Breast epithelium (tissue), 4 donors: ENCODE measurements around the gene FLT3LG. TPM values are rescaled to one million over a fixed set of nuclear protein-coding genes. Genes with fewer than 3 reads are reported as not detected.

Experiments used
- DNase-seq, 2 donors: peaks; one replicate each; pipeline ENCODE4 v3.0.0-alpha.2; 2019; ENCODE audit warnings: low spot score in 2 of 2
- H3K27ac ChIP-seq, 2 donors: fragments of 200-600 bp; sonication (generic) in 1 of 2; one replicate each; pipeline ENCODE4 v1.5.1; 2016 to 2019; ENCODE audit warnings: mild to moderate bottlenecking in 1 of 2
- H3K27me3 ChIP-seq, 2 donors: fragments of 200-600 bp; sonication (generic) in 1 of 2; one replicate each; pipeline versions ENCODE4 v1.5.1 to v1.6.0; 2017 to 2019; ENCODE audit warnings: control low read depth in 1 of 2, mild to moderate bottlenecking in 1 of 2
- H3K36me3 ChIP-seq: fragments of 200-600 bp; one replicate; pipeline ENCODE4 v1.5.1; 2019
- H3K4me1 ChIP-seq, 2 donors: fragments of 200-600 bp; sonication (generic); one replicate each; pipeline ENCODE4 v1.5.1; 2016 to 2019; ENCODE audit warnings: control low read depth in 1 of 2
- H3K4me3 ChIP-seq, 3 donors: fragments of 200-600 bp; sonication (generic); 1 replicate in 2 of 3; 2 replicates in 1 of 3; pipeline ENCODE4 v1.5.1; 2016 to 2019; ENCODE audit warnings: mild to moderate bottlenecking in 3 of 3, moderate library complexity in 2 of 3
- H3K9me3 ChIP-seq, 2 donors: fragments of 200-600 bp; sonication (generic) in 1 of 2; one replicate each; pipeline ENCODE4 v1.5.1; 2016 to 2019; ENCODE audit warnings: control low read depth in 1 of 2
- POLR2A ChIP-seq: fragments of 450-650 bp; IDR thresholded peaks from one replicate; pipeline ENCODE4 v1.6.1; 2016; ENCODE audit warnings: antibody characterized with exemption, mild to moderate bottlenecking, moderate library complexity
- POLR2AphosphoS5 ChIP-seq, 3 donors: sonication (generic); formaldehyde crosslinking; IDR thresholded peaks; one replicate each; pipeline ENCODE4 v1.6.1; 2017; ENCODE audit warnings: antibody characterized with exemption in 3 of 3
- intact Hi-C: fragments of 100-400 bp; cut with DNase I; formaldehyde crosslinking; loops from one replicate; pipeline ENCODE4 v1.15.1; 2023; ENCODE audit warnings: low total_unique reads
- total RNA-seq, 3 donors: library from RNA; depleted of rRNA; stranded (reverse); fragments of >200 nt; gene quantifications; one replicate each; pipeline ENCODE4 v1.1.0, GENCODE V29; 2016
- TF ChIP-seq, protein P1 (sequence below), 3 donors: fragments of 450-650 bp; IDR thresholded peaks; one replicate each; pipeline ENCODE4 v1.5.1; 2016 to 2017; ENCODE audit warnings: antibody characterized with exemption in 3 of 3, mild to moderate bottlenecking in 3 of 3, moderate library complexity in 3 of 3

The FLT3LG gene
- total RNA-seq, 3 donors from 2014 or later = 4.3 to 7.0 (median 4.6) TPM

DNA sequence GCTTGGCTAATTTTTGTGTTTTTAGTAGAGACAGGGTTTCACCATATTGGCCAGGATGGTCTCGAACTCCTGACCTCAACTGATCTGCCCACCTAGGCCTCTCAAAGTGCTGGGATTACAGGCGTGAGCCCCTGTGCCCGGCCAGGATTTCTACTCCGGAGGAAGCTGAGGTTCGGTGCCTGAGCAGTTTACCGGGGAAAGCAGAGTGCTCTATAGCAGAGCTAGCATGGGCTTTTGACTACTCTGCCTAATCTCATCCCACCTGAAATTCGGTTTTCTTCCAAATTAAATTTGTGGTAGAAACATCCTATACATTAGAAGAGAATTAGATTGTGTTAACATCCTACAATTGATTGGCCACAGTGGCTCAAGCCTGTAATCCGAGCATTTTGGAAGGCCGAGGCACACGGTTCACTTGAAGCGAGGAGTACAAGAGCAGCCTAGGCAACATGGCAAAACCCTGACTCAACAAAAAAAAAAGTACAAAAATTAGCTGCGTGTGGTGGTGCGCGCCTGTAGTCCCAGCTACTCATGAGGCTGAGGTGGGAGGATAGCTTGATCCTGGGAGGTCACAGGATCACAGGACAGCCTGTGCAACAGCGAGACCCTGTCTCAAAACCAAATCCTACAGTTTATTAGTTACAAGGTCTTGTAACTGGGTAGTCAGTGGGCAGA is 15.0 kb downstream of the FLT3LG start:
- Histone ChIP-seq H3K36me3 (peaks cover 14% of the 10 kb centered on the region), H3K9me3 (no peaks in the 10 kb centered on the region), H3K4me3 (peak overlapping the region; percentile 79 to 99 (median 96)), H3K27me3 (no peaks in the 10 kb centered on the region), H3K4me1 (peaks cover 0 to 12% of the 10 kb centered on the region in 2 donors), H3K27ac (peak overlapping the region; percentile 90 to 94)
- intact Hi-C loops = no loop called here
- no peak for TF ChIP-seq POLR2A
- TF ChIP-seq, protein P1, sequence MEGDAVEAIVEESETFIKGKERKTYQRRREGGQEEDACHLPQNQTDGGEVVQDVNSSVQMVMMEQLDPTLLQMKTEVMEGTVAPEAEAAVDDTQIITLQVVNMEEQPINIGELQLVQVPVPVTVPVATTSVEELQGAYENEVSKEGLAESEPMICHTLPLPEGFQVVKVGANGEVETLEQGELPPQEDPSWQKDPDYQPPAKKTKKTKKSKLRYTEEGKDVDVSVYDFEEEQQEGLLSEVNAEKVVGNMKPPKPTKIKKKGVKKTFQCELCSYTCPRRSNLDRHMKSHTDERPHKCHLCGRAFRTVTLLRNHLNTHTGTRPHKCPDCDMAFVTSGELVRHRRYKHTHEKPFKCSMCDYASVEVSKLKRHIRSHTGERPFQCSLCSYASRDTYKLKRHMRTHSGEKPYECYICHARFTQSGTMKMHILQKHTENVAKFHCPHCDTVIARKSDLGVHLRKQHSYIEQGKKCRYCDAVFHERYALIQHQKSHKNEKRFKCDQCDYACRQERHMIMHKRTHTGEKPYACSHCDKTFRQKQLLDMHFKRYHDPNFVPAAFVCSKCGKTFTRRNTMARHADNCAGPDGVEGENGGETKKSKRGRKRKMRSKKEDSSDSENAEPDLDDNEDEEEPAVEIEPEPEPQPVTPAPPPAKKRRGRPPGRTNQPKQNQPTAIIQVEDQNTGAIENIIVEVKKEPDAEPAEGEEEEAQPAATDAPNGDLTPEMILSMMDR (IDR thresholded peaks at IDR 0.05) = no peak
- TF ChIP-seq POLR2AphosphoS5 (IDR thresholded peaks at IDR 0.05) = no peak
- DNase-seq = no peak

DNA sequence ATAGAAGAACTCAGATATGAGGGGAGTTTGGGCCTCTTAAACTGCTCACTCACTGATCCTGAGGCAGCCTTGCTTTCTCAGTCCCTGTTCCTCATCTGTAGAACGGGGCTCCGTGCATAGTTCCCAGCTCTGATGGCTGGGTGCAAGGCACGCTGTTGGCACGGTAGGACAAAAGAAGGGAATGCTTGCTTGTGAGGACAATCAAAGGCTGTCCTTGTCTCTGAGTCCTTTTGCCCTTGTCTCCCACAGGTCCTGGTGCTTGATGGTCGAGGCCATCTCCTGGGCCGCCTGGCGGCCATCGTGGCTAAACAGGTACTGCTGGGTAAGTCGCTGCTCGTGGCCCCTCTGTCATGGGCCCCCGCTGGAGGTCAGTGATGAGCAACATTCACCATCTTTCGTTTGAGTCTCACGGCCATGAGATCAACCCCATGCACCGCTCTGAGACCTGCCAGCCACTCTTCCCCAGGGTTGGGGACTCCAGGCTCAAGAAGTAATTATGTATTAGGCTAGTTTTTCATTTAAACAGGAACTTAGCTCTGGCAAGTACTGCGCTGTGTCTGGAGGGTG is 15.7 kb downstream of the FLT3LG start:
- H3K4me3 ChIP-seq = peak overlapping the region; percentile 79 to 99 (median 96)
- peaks cover 0 to 12% of the 10 kb centered on the region in 2 donors for H3K4me1 ChIP-seq
- TF ChIP-seq POLR2A = no peak
- TF ChIP-seq POLR2AphosphoS5 (IDR thresholded peaks at IDR 0.05) = peak in 1 of 3 donors; percentile 8
- TF ChIP-seq, protein P1 (IDR thresholded peaks at IDR 0.05) = peak in 1 of 3 donors; percentile 17
- intact Hi-C loops = loop anchor here (10.0 kb wide), 1 partner anchor 175 kb away; the partner anchor contains the start of genes BCL2L12 and IRF3
- no peaks in the 10 kb centered on the region for H3K27me3 ChIP-seq
- peaks cover 14% of the 10 kb centered on the region for H3K36me3 ChIP-seq
- H3K9me3 ChIP-seq = no peaks in the 10 kb centered on the region
- peak overlapping the region; percentile 90 to 94 for H3K27ac ChIP-seq
- no peak for DNase-seq

DNA sequence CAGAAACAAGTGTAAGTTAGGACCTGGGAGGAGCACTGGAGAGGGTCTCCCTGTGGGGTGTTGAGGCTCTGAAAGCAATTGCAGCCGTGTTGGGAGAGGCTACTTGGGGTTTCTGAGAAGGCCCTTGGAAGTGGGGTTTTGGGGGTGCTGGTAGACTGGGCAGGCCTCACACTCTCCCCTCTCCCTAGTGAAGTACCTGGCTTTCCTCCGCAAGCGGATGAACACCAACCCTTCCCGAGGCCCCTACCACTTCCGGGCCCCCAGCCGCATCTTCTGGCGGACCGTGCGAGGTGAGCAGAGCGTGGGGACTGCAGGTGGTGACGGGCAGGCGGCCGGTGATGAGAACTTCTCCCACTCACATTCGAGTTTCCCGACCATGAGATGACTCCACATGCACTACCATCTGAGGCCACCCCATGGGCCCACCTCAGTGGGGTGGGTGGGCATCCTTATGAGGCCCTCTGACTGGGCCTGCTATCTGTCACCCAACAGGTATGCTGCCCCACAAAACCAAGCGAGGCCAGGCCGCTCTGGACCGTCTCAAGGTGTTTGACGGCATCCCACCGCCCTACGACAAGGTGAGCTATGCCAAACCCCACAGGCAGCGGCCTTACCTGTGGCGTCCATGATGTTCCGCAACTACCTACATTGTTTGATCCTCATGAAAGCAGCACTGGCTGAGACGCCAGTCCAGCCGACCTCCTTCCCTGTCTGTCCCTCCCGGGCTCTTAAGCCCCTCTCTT is 16.4 kb downstream of the FLT3LG start:
- Histone ChIP-seq H3K4me1 (peaks cover 0 to 12% of the 10 kb centered on the region in 2 donors), H3K9me3 (no peaks in the 10 kb centered on the region), H3K27ac (peak overlapping the region; percentile 90 to 94), H3K36me3 (peaks cover 14% of the 10 kb centered on the region), H3K27me3 (no peaks in the 10 kb centered on the region), H3K4me3 (peak overlapping the region in 2 of 3 donors; percentile 79 to 99)
- no peak for DNase-seq
- TF ChIP-seq POLR2AphosphoS5 (IDR thresholded peaks at IDR 0.05) = no peak
- TF ChIP-seq POLR2A = no peak
- TF ChIP-seq, protein P1 (IDR thresholded peaks at IDR 0.05) = no peak
- intact Hi-C loops = loop anchor here (1.0 to 10.0 kb wide), 2 partner anchors 20 to 174 kb away; partner anchors contain the start of genes BCL2L12 and IRF3

GRCh38 chr19:49491030-49491803 is 17.2 kb downstream of the FLT3LG start:
- intact Hi-C loops = loop anchor here (1.0 to 10.0 kb wide), 2 partner anchors 19 to 174 kb away; partner anchors contain the start of genes BCL2L12 and IRF3

More at GRCh38 chr19:49491030-49491803, 17.2 kb downstream of the FLT3LG start:
- Histone ChIP-seq H3K4me3 (no peak overlapping the region), H3K27ac (peak overlapping the region; percentile 90 to 94), H3K9me3 (no peaks in the 10 kb centered on the region), H3K27me3 (no peaks in the 10 kb centered on the region), H3K4me1 (peaks cover 0 to 12% of the 10 kb centered on the region in 2 donors), H3K36me3 (peaks cover 14% of the 10 kb centered on the region)
- no peak for DNase-seq
- TF ChIP-seq POLR2A (no peak), POLR2AphosphoS5 (IDR thresholded peaks at IDR 0.05) (no peak)
- TF ChIP-seq, protein P1 (IDR thresholded peaks at IDR 0.05) = no peak
